Spleen (tissue), 7 donors: ENCODE results near the gene DNAJC7.
A peak's percentile ranks its signal among the peaks of the same experiment; 100 is the strongest.

Experiments used
- POLR2A ChIP-seq, 3 donors: fragments of 450-650 bp; IDR thresholded peaks; one replicate each; pipeline ENCODE4 v1.5.1; 2017; ENCODE audit warnings: antibody characterized with exemption in 3 of 3, mild to moderate bottlenecking in 1 of 3
- TF ChIP-seq, protein P1 (sequence below), 11 experiments: fragments of 200-600 bp in 7 of 11; fragments of 450-650 bp in 4 of 11; sonication (generic) in 4 of 11; IDR thresholded peaks in 8 of 11; conservative IDR thresholded peaks in 3 of 11; 1 replicate in 7 of 11; 2 replicates in 4 of 11; pipeline versions ENCODE4 v1.4.0 to v1.8.0; 2016 to 2021; ENCODE audit warnings: antibody characterized with exemption in 11 of 11, inconsistent platforms in 4 of 11, mild to moderate bottlenecking in 1 of 11
- donor health status: DM: no; HTN: no; CAD: no; lungs with moderate emphysema.
- donor health status: DM: no; HTN: no; CAD: no.
- donor health status: DM: no; HTN: no; CAD: no.

DNA sequence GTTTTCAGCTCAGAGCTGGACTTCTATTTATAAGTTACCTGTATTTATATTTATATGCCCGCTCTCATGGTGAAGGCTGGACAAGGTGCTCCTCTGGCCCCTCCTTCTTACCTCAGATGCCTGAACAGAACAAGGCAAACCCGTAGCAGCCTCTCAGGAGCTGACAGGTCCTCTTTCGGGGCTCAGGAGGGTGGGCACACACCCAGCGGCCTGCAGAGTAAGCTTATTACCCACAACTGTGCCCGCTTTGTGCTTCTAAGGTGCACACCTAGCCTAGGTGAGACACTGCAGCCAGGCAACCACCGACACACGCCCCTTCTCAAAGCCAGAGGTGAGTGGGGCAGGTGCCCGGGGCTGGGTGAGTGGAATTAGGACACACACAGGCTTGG lies 7.9 kb upstream of the DNAJC7 start:
- TF ChIP-seq, protein P1, sequence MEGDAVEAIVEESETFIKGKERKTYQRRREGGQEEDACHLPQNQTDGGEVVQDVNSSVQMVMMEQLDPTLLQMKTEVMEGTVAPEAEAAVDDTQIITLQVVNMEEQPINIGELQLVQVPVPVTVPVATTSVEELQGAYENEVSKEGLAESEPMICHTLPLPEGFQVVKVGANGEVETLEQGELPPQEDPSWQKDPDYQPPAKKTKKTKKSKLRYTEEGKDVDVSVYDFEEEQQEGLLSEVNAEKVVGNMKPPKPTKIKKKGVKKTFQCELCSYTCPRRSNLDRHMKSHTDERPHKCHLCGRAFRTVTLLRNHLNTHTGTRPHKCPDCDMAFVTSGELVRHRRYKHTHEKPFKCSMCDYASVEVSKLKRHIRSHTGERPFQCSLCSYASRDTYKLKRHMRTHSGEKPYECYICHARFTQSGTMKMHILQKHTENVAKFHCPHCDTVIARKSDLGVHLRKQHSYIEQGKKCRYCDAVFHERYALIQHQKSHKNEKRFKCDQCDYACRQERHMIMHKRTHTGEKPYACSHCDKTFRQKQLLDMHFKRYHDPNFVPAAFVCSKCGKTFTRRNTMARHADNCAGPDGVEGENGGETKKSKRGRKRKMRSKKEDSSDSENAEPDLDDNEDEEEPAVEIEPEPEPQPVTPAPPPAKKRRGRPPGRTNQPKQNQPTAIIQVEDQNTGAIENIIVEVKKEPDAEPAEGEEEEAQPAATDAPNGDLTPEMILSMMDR (IDR thresholded peaks at IDR 0.05 in 8 of 11, conservative IDR thresholded peaks at IDR 0.05 in 3 of 11), result peak in 1 of 11 experiments; percentile 6
- no peak for TF ChIP-seq POLR2A (IDR thresholded peaks at IDR 0.05)
